Skeletal muscle satellite cell (primary cell): Measurements from ENCODE around the gene PCNX3.

Experiments
- H3K27me3 ChIP-seq: 2 replicates; pipeline ENCODE4 v1.7.0; 2013; ENCODE audit warnings: low read length; ENCODE audit not compliant: control insufficient read depth, insufficient read depth
- H3K36me3 ChIP-seq: 2 replicates; pipeline ENCODE4 v1.7.0; 2013; ENCODE audit warnings: mild to moderate bottlenecking, control low read depth, low read length; ENCODE audit not compliant: insufficient read depth
- H3K4me1 ChIP-seq: 2 replicates; pipeline ENCODE4 v1.7.0; 2013; ENCODE audit warnings: low read length; ENCODE audit not compliant: control insufficient read depth, insufficient read depth
- H3K4me2 ChIP-seq: 2 replicates; pipeline ENCODE4 v1.7.0; 2013; ENCODE audit warnings: mild to moderate bottlenecking, low read length
- H3K4me3 ChIP-seq: 2 replicates; pipeline ENCODE4 v1.7.0; 2013; ENCODE audit warnings: low read length
- H3K9ac ChIP-seq: 2 replicates; pipeline ENCODE4 v1.7.0; 2013; ENCODE audit warnings: mild to moderate bottlenecking, low read depth, low read length, moderate library complexity
- H3K9me3 ChIP-seq: replicated peaks from 2 replicates; pipeline ENCODE4 v1.7.0; 2013; ENCODE audit warnings: mild to moderate bottlenecking, control low read depth, low read length

Gene PCNX3

DNA sequence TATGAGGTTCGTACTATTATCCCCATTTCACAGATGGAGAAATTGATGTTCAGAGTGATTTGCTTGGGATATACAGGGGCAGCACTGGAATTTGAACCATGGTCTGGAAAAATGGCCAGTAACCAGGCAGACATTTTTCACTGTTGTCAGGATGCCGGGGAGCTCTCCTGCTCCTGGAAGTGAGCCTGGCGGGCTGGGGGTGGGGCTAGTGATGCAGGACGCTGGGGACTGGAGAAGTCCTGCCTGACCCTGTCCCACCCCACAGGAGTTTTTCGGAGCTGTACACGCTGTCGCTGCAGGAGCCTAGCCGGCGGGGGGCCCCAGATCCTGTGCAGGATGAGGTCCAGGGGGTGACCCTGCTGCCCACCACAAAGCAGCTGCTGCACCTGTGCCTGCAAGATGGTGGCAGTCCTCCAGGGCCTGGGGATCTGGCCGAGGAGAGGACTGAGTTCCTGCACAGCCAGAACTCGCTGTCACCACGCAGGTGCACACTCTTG, 33.5 kb downstream of the PCNX3 start:
- no peak overlapping the region for H3K4me2 ChIP-seq
- H3K4me1 ChIP-seq = peaks cover 28% of the 10 kb centered on the region
- H3K36me3 ChIP-seq = peaks cover 23% of the 10 kb centered on the region
- no peaks in the 10 kb centered on the region for H3K27me3 ChIP-seq
- no peak overlapping the region for H3K4me3 ChIP-seq
- no peak overlapping the region for H3K9ac ChIP-seq
- H3K9me3 ChIP-seq = no peaks in the 10 kb centered on the region

DNA sequence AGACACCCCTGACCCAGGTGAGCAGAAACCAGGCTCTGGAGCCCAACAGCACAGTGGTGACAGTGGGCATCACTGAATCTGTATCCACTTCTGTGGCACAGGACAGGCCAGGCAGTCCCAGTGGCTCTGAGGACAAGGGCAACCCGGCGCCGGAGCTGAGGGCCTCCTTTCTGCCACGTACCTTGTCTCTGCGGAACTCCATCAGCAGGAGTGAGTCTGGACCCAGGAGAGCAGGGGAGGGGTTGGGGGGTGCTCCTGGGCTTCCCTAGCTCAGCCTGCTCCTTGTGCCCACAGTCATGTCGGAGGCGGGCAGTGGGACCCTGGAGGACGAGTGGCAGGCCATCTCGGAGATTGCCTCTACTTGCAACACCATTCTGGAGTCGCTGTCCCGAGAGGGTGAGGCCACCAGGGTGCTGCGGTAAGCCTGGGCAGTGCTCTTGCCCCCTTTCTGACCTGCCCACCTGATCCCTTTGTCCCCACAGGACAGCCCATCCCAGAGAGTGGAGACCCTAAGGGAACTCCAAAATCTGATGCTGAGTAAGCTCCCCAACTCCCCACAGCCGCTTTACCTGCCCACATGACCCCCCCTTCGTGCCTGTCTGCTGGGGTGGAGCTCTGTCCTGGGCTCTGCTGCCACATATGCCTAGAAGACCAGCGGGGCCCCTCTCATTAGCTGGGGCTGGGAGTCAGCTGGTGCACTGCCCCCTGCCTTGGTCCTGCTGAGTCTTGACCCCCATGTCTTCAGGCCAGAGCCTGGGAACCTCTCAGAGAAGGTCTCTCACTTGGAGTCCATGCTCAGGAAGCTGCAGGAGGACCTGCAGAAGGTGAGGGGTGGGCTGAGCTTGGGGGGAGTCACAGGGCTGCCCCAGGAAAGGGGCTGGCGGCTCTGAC, 34.3 kb downstream of the PCNX3 start:
- H3K4me2 ChIP-seq = no peak overlapping the region
- peaks cover 32% of the 10 kb centered on the region for H3K36me3 ChIP-seq
- H3K9me3 ChIP-seq = no peaks in the 10 kb centered on the region
- H3K4me1 ChIP-seq = peaks cover 28% of the 10 kb centered on the region
- H3K4me3 ChIP-seq = no peak overlapping the region
- H3K27me3 ChIP-seq = no peaks in the 10 kb centered on the region
- H3K9ac ChIP-seq = no peak overlapping the region

DNA sequence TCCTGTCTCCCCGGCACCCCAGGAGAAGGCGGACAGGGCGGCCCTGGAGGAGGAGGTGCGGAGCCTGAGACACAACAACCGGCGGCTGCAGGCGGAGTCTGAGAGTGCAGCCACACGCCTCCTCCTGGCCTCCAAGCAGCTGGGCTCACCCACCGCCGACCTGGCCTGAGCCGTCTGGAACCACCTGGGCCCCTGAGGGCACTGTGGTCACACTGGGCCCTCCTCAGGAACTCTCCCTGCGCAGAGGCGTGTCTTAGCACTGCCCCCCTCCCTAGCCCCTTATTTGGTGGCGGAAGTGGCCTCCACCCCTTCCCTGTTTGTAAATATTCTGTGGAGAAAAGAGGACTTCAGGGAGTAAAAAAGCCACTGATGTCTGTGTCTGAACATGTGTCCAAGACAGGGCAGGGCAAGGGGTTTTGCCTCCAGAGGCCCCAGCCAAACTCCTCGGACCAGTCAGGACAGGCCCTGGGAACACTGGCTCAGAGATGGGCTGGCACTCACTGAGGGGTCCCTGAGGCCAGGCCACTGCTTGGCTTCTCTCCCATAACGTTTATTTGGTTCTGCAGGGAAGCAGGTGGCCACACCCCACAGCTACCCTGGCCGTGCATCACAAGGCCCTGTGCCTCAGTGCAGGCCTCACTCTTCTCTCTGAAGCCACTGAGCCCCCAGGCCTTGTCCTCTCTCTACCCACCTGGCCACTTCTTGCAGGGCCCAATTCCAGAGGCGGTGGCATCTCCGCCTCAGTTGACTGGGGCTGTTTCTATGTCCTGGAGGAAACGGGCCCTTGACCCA, 35.2 kb downstream of the PCNX3 start:
- H3K36me3 ChIP-seq = peaks cover 39% of the 10 kb centered on the region
- peaks cover 28% of the 10 kb centered on the region for H3K4me1 ChIP-seq
- no peak overlapping the region for H3K4me2 ChIP-seq
- H3K27me3 ChIP-seq = no peaks in the 10 kb centered on the region
- H3K9ac ChIP-seq = no peak overlapping the region
- H3K9me3 ChIP-seq = no peaks in the 10 kb centered on the region
- H3K4me3 ChIP-seq = no peak overlapping the region

DNA sequence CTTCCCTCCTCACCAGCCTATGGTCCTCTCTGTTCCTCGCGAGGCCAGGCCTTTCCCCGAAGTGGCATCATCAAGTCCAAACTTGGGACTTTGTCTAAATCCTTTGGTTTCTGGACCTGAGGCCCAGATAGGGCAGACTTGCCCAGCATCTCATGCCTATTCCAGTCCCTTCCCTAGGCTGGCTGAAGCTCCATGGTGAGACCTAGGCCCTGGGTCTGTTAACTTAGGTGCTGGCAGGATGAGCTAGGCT, 35.7 kb downstream of the PCNX3 start:
- Histone ChIP-seq H3K4me2 (no peak overlapping the region), H3K9me3 (no peaks in the 10 kb centered on the region), H3K27me3 (no peaks in the 10 kb centered on the region), H3K4me1 (peaks cover 28% of the 10 kb centered on the region), H3K36me3 (peaks cover 39% of the 10 kb centered on the region), H3K4me3 (no peak overlapping the region), H3K9ac (no peak overlapping the region)

DNA sequence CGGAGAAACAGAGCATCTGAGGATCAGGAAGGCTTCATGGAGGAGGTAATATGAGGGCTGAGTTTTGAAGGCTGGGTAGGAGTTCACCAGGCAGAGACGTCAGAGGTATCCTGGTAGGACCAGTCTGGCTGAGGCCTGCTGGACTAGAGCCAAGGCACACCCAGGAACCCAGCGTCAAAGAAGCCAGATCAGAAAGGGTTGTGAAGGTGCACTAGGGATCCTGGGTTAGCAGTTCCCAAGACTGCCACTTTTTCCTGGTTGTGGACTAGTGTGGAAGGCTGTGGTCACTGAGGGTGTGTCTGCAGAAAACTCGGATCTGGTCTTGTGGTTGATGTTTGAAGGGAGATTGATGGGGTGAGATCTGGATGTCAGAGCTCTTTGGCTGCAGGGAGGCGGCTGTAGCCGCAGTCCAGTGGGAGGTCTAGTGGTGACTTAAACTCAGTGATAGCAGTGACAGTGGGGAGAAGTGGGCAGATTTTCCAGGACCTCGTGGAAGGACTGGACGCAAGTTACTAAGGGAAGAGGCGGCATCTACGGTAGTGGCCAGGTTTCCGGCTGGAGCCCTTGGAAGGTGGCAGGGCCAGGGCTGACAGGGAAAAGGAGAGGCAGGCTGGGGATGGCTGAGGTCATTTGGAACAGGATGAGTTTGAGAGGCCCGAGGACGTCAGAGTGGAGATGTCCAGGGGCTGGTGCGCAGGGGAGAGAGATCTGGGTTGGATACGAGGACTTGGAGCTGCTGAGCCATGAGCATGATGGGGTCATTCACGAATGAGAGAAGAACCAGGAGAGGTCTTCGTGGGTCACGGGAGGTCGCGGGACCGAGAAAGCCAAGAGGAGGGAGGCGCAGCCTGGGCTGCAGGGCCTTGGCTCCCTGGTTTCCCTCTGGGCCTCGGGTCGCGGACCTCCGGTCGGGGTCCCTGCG, 36.3 kb downstream of the PCNX3 start:
- H3K36me3 ChIP-seq = peaks cover 42% of the 10 kb centered on the region
- H3K4me1 ChIP-seq = peaks cover 27% of the 10 kb centered on the region

DNA sequence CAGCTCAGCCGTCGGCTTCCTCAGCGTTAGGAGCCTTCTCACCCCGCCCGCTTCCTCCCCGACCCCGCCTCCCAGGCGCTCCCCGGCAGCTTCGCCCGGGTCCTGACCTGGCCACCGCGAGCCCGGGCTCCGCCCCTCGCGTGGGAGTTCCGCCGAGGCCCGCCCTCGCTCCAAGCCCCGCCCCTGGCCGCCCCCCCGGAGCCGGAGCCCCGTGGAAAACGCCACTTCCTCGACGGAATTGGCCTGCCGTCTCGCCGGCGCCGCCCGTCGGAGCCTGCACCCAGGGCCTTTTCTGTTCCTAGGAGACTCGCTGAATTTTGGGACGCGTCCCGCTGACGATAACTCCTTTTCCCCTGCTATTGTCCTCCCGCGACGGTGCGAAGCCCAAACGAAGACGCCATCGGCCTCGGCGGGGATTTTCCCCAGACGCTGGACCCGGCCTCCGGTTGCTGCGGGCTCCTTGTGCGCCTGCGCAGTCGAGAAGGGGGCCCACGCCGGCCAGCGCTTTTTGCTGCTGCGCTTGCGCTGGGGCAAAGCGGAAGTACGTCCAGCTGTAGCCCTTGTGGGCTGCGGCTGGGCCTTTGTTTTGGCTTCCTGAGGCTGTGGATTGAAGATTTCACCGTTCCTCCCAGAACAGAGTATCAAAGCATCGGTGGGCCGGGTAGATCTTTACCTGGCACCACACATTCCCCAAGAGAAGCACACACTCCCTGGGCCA, 37.1 kb downstream of the PCNX3 start:
- Histone ChIP-seq H3K4me2 (peak overlapping the region; percentile 92), H3K27me3 (no peaks in the 10 kb centered on the region), H3K36me3 (peaks cover 50% of the 10 kb centered on the region), H3K4me1 (peaks cover 25% of the 10 kb centered on the region), H3K9me3 (no peaks in the 10 kb centered on the region), H3K4me3 (peak overlapping the region; percentile 78), H3K9ac (peak overlapping the region; percentile 87)

More for the DNA sequence above, 36.3 kb downstream of the PCNX3 start:
- Histone ChIP-seq H3K9ac (peak overlapping the region; percentile 87), H3K4me2 (peak overlapping the region; percentile 92), H3K27me3 (no peaks in the 10 kb centered on the region), H3K9me3 (no peaks in the 10 kb centered on the region), H3K4me3 (peak overlapping the region; percentile 78)

DNA sequence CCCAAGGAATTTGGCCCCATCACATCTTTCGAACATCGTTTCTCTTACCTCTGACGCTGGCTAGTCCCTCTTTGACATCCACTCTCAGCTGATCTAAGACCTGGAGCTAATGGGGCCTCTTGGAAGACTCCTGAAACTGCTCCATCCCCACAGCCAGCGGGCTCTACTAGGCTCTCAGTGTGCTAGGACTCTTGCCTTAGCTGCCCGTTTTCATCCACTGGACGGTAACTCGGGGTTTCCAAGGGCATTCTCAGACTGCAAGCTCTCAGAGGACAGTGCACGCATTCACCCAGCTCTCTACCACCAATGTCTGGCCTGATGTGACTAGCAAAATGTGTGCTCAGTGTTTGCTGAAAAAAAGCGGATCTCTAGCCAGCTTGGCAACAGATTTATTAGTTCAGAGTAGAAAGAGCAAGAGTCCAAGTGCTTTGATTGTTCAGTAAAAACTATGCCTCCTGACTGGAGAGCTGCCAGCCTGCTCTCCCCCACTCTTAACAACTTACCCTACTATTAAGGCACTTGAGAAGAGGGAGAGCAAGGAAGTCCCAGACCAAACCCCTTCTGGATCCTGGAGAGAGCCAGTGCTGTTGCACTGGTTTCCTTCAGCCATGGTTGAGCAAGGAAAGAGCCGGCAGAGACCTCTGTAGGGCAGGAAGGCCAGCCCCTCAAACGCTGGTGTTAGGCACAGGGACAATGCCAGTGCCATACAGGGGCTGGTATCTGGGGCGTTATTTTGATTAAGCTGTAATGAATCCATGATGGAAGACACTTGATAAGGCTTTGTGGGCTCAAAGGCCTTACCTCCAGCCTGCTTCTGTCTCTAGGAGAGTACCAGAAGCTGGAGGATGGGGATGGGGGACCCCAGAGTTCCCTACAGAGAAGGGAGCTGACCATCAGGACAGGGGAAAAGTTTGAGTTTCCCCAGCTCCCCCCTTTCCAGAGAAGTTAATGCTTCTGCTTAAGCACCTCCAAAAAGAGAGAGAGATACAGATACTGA, 38.0 kb downstream of the PCNX3 start:
- Histone ChIP-seq H3K4me3 (peak overlapping the region; percentile 78), H3K4me1 (peaks cover 25% of the 10 kb centered on the region)

DNA sequence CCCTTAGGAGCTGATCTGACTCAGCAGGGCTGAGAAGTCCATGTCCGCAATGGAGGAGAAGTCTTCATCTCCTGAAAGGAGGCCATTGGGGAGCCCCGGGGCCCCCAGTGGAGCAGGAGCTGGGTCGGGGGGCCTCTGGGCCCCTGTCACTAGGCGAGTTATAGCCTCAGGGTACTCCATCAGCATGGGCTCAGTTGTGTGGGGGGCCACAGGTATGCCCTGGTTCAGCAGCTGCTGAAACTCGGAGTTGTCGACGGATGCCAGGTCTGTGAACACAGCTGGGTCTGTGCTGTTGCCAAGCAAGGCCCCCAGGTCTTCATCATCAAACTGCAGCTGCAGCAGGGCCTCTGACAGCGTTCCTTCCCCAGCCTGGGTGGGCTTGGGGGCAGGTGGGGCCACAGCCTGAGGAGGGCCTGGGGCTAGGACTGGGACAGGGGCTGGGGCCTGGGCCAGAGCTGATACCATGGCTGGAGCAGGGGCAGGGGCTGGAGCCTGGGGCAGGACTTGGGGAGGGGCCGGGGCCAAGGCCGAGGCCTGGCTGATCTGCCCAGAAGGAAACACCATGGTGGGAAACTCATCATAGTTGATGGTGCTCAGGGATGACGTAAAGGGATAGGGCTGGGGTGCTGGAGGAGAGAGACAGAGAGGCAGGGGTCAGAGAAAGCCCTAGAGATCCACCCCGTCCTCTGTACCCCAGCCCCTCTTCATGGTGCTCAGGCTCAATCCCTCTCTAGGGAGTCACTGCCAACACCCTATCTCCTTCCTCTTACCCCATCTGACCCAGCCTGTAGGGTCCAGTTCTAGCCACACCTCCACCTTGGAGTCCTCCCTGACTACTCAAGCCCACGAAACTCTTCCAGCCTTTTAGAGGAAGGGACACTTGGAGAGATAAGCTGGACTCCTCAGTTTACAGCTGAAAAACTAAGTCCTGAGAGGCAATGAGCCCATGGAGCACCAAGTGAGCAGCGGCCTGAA, 39.1 kb downstream of the PCNX3 start:
- H3K4me2 ChIP-seq = no peak overlapping the region
- H3K9me3 ChIP-seq = no peaks in the 10 kb centered on the region
- H3K27me3 ChIP-seq = no peaks in the 10 kb centered on the region
- H3K36me3 ChIP-seq = peaks cover 67% of the 10 kb centered on the region
- no peak overlapping the region for H3K9ac ChIP-seq
- H3K4me1 ChIP-seq = peaks cover 25% of the 10 kb centered on the region
- no peak overlapping the region for H3K4me3 ChIP-seq

More for the DNA sequence above, 38.0 kb downstream of the PCNX3 start:
- peak overlapping the region; percentile 87 for H3K9ac ChIP-seq
- peaks cover 59% of the 10 kb centered on the region for H3K36me3 ChIP-seq
- H3K27me3 ChIP-seq = no peaks in the 10 kb centered on the region
- no peaks in the 10 kb centered on the region for H3K9me3 ChIP-seq
- H3K4me2 ChIP-seq = peak overlapping the region; percentile 92

DNA sequence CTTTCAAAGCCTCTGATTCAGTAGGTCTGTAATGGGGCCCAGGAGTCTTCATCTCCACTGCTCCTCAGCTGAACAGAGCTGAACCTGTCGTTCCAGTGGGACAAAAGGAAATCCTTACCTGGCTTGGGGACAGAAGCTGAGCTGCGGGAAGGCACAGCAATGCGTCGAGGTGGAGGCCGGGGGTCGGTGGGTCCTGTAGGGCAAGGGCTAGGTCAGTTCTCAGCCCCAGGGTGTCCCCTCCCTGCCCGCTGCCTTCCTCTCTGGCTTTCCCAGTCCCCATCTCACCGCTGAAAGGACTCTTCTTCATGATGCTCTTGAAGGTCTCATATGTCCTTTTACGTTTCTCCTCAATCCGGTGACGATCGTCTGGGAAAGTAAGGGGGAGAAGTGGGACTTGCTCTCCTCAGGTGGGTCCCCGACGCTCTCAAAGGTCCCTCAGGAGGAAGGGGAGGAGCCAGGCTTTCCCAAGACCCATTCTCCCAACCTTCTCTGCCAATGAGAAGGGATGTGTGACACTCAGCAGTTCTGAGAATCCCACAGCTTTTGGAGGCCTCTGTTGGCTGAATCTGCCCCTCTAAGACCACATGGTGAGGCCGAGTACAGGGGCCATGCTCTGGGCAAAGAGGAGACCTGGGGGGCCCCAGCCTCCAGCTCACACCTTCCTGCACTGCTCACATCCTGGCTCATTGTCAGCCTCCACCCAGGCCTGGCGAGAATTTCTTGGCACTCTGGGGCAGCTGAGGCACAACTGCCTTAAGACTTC, 40.2 kb downstream of the PCNX3 start:
- no peak overlapping the region for H3K4me2 ChIP-seq
- H3K36me3 ChIP-seq = peaks cover 72% of the 10 kb centered on the region
- H3K4me1 ChIP-seq = peaks cover 25% of the 10 kb centered on the region
- no peaks in the 10 kb centered on the region for H3K27me3 ChIP-seq
- no peak overlapping the region for H3K4me3 ChIP-seq
- no peaks in the 10 kb centered on the region for H3K9me3 ChIP-seq
- no peak overlapping the region for H3K9ac ChIP-seq
